ENCODE data around the gene MAP3K19.
"Not testable (repeated sequence)": the region's sequence is repeated elsewhere in the genome, so short reads cannot be mapped to it uniquely, and the experiment has no call there.

MAP3K19 gene

GRCh38 chr2:134988994-134989605 lies 58.1 kb downstream of the MAP3K19 start:
- DNase-seq (ENCODE audit: low spot score) = no peak

- DNase-seq (ENCODE audit: low spot score) = no peak
Observed at GRCh38 chr2:134985061-134985460, 62.2 kb downstream of the MAP3K19 start.

- DNase-seq (ENCODE audit: low spot score) = no peak
Observed at GRCh38 chr2:134982603-134983002, 64.6 kb downstream of the MAP3K19 start.

- DNase-seq (ENCODE audit: low spot score) = no peak
Observed at GRCh38 chr2:134980639-134981038, 66.6 kb downstream of the MAP3K19 start.

GRCh38 chr2:134979221-134979620 lies 68.0 kb downstream of the MAP3K19 start:
- DNase-seq (ENCODE audit: low spot score) = no peak

- not testable (repeated sequence) for DNase-seq (ENCODE audit: low spot score)
Observed at GRCh38 chr2:134977104-134977503, 70.1 kb downstream of the MAP3K19 start.

GRCh38 chr2:134976074-134976702 lies 71.1 kb downstream of the MAP3K19 start:
- no peak for DNase-seq (ENCODE audit: low spot score)

- no peak for DNase-seq (ENCODE audit: low spot score)
Observed at GRCh38 chr2:134975281-134976009, 71.8 kb downstream of the MAP3K19 start.

GRCh38 chr2:134973241-134974138 lies 73.8 kb downstream of the MAP3K19 start:
- no peak for DNase-seq (ENCODE audit: low spot score)

- DNase-seq (ENCODE audit: low spot score) = not testable (repeated sequence)
Observed at GRCh38 chr2:134967166-134967565, 80.1 kb downstream of the MAP3K19 start.

GRCh38 chr2:134957477-134957876 lies 89.8 kb downstream of the MAP3K19 start:
- no peak for DNase-seq (ENCODE audit: low spot score)

- DNase-seq (ENCODE audit: low spot score) = no peak
Observed at GRCh38 chr2:134955744-134956143, 91.5 kb downstream of the MAP3K19 start.

GRCh38 chr2:134954065-134954464 lies 93.2 kb downstream of the MAP3K19 start:
- no peak for DNase-seq (ENCODE audit: low spot score)

GRCh38 chr2:134952608-134953007 lies 94.6 kb downstream of the MAP3K19 start:
- DNase-seq (ENCODE audit: low spot score) = no peak

- DNase-seq (ENCODE audit: low spot score) = no peak
Observed at GRCh38 chr2:134950886-134951285, 96.4 kb downstream of the MAP3K19 start.

GRCh38 chr2:134949981-134950708 lies 97.1 kb downstream of the MAP3K19 start:
- DNase-seq (ENCODE audit: low spot score) = no peak

GRCh38 chr2:134946073-134946472 lies 101.2 kb downstream of the MAP3K19 start:
- DNase-seq (ENCODE audit: low spot score) = no peak

- DNase-seq (ENCODE audit: low spot score) = no peak
Observed at GRCh38 chr2:134944975-134945374, 102.3 kb downstream of the MAP3K19 start.

GRCh38 chr2:134943540-134943939 lies 103.7 kb downstream of the MAP3K19 start:
- no peak for DNase-seq (ENCODE audit: low spot score)

GRCh38 chr2:134936691-134937090 lies 110.6 kb downstream of the MAP3K19 start:
- no peak for DNase-seq (ENCODE audit: low spot score)

GRCh38 chr2:134934641-134935040 lies 112.6 kb downstream of the MAP3K19 start:
- DNase-seq (ENCODE audit: low spot score) = no peak

Measured in SK-N-DZ (cell line).